HG03139 (cell line): ENCODE data around the gene CFAP299.
"Not testable (repeated sequence)": the region's sequence is repeated elsewhere in the genome, so short reads cannot be mapped to it uniquely, and the experiment has no call there.

Experiments
- ATAC-seq: cut with Tn5 transposase; IDR thresholded peaks from one replicate; pipeline ENCODE4 v1.9.1; 2021; ENCODE audit not compliant: unreplicated experiment

The CFAP299 gene

DNA sequence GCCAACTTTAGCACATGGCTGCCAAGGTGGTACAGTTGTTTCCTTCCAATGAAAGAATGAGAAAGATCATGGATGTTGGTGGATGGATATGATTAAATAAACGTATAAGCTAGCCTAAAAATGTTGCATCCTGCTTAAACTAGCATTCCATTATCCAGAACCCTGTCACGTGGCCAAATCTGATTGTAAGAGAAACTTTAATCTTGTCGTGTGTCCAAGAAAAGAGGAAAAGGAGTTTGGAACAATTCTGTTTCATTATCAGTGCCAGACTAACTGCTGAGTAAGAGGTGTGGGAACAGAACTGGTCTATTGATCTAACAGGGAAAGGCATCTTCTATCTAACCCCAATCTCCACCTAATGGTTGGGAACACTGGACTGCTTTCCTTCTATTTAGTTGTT lies 369.8 kb downstream of the CFAP299 start:
- no peak for ATAC-seq

DNA sequence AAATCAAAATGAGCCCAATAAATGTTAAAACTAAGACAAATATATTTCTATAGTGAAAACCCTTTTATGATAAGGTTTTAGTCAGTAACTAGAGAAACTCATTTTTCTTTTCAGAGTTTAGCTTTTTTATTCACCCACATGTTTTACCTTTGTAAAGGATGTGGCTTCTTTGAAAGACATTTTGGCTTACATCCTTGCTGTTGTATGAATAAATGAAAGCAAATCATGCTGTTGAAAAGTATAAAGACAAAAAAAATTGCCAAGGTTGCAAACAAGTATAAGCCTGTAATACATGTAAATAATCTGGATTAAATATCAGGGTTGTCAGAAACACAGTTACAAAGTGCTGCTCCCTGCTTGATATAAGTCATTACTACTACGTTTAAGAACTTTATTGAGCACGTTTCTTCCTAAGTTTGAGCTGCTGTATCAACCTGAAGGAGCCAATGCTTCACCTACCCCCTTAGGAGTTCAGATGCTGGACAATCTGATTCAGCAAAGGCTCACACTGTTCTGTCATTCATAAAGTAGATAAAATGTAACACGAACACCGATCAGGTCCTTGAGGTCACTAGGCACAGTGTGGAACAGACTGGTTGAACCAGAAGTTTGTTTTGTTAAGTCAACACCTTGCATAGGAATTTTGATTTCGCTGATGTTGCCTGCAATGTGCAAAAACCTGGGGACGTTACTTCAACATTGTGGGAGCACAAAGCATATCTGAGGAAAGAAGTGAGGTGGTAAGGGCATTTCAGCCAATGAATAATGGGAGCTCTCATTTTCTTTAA lies 373.7 kb downstream of the CFAP299 start:
- ATAC-seq = no peak

DNA sequence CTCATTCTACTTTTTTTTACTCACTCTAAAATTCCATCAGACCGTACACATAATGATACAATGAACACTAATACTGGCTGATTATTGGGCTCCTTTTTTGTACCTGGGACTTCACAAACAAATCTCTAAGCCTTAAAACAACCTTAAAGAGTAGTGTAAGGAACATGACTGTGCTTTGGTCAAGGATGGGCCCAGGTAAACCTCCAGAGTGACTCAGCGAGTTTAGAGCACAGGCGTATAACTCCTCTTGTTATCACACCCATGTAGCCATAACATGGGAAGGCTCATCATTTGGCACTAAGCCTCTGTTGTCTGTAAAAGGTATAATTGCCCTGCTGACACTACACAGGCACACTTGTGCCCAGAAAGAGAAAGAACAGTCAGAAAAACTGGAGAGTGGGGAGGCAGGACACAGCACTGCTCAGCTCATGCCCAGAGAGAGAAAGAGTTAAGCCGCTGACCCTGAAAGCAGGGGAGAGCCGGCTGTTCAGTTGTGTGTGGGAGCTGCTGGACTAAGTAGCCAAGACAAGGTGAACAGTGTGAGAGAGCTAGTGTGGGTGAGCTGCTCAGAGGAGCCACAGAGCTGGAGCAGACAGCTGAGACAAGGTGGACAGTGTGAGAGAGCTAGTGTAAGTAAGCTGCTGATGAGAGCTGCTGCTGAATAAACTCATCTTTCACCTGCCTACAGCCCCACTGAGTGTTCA lies 375.4 kb downstream of the CFAP299 start:
- ATAC-seq = no peak

DNA sequence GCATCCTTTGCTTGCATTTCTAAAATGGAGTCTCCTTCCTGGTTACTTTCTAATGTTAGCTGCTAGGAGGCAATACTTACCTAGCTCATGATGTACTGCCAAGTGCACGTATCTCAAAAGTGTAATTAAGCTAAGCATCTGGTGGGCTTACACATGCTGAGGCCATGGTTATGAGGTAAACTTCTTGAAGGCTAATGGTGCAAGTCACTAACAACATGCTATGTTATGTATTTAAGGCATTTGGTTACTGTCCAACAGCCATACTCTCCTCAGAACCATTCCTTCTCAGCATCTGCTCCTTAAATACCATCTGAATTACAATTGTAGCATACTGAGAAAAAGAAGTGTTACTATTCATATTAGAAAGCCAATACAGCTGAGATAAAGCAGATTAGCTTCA lies 376.4 kb downstream of the CFAP299 start:
- no peak for ATAC-seq

DNA sequence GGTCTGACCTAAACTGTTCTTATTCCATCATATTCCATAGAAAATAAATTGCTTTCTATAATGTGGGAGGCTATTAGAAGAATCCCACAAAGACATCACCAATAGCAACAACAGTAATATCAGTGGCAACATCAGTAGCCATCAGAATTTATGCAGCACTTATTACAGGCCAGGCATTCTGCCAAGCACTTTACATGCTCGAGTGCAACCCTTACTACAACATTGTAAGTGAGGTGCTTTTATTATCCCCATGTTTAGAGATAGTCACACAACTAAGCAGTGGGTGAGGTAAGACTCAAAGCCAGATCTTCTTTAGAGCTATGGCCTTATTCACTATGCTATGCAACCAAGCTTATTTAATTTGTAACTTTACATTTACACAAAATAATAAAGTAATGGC lies 377.9 kb downstream of the CFAP299 start:
- ATAC-seq = no peak

DNA sequence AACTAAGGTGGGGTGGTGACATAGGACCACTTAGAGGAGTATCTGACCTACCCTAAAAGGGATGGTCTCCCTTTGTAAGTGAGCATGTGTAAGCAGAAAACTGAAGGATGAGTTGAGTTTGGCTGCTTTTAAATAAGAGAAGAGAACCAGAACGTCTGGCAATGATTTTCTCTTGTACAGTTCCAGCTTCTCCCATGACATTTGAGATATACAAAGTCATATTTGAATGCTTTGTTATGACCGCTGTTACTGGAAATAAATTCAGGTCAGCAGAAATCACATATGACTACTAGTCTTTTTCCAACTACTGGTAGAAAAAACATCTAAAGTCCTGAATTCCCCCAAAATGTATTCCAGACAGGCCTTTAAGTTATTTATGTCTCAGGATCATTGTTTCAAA lies 381.7 kb downstream of the CFAP299 start:
- ATAC-seq = no peak

DNA sequence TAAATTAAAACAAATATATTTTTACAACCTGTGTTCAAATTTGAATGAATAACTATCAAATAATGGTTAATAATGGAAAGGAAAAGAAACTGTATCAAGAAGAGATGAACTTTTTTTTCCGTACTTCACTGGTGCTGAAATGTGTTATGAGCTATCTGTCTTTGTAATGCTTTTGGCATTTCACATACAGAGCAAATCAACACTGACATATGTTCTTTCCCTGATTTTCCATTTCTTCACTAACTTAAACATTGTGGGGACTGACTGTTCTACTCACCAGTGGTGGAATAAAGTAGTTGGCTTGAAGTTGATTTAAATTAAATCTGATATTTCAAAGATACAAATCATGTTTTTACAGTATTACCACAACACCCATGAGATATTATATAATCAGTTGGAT lies 390.9 kb downstream of the CFAP299 start:
- ATAC-seq = no peak

DNA sequence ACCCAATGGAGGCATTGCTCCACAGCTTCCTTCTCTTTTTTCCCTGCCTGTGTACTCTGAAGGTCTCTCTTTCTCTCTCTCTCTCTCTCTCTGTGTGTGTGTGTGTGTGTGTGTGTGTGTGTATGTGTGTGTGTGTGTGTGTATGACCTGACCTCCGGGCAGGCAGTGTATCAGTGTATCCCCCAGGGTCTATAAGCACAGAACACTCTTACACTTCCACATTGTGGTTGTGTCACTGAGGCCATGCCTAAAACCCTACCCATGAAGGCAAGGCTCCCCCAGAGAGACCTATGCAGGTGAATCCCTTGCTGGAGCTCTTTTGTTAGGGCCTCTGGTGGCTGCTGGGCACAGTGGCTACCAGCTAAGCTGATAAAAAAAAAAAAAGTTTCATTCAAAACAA lies 394.6 kb downstream of the CFAP299 start:
- ATAC-seq = no peak

DNA sequence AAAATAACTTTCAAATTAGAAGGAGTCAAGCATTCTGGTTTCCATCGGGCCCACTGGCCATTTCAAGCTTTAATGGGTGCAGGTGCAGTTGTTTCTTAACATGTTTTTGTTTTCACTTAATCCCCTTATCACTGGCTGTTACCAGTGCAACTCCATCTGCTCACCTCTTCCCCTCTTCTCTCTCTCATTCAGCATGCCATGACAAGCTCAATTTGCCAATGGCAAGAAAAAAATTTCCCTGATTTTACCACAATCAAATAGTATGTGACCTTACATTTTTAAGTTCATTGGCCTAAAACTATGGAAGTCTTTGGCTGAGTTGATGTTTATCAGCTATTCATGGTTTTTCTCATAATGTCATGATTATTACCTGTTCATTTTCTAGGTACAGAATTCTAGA lies 395.9 kb downstream of the CFAP299 start:
- no peak for ATAC-seq

DNA sequence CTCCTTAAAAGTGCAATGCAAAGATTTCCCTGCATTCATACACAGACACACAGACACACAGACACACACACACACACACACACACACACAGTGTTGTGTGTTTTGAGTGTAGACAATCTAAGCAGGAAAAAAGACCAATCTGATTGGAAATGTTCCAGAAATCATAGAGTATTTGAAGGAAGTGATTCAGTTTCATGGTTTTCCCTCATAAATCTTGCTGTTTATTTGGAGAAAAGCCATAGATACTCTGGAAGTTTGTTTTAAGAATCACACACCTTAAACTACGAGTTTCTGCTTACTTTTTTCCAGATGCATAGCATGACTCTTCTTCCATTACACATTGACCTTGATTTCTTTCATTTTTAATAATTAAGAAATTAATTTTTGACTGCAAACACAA lies 396.5 kb downstream of the CFAP299 start:
- no peak for ATAC-seq

DNA sequence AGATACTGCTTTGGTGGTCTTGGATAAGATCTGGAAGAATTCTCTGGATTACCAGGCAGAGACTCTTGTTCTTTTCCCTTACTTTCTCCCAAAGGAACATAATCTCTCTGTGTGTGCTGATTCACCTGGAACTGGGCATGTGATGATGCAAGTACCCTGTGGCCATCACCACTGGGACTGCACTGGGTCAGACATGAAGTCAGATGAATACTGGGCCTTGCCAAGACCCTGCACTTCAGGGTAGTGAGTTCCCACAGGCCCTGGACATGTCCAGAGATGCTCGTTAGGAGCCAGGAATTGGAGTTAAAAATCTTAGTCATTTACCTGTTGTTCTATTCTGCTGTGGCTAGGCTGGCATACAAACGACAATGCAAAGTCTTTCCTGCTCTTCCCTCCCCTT lies 404.8 kb downstream of the CFAP299 start:
- no peak for ATAC-seq

DNA sequence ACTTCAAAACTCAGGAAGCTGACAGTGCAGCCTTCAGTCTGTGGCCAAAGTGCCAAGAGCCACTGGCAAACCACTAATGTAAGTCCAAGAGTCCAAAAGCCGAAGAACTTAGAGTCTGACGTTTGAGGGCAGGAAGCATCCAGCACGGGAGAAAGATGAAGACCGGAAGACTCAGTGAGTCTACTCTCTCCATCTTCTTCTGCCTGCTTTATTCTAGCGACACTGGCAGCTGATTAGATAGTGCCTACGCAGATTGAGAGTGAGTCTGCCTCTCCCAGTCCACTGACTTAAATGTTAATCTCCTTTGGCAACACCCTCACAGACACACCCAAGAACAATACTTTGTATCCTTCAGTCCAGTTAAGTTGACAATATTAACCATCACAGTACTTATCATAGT lies 414.0 kb downstream of the CFAP299 start:
- ATAC-seq = not testable (repeated sequence)

DNA sequence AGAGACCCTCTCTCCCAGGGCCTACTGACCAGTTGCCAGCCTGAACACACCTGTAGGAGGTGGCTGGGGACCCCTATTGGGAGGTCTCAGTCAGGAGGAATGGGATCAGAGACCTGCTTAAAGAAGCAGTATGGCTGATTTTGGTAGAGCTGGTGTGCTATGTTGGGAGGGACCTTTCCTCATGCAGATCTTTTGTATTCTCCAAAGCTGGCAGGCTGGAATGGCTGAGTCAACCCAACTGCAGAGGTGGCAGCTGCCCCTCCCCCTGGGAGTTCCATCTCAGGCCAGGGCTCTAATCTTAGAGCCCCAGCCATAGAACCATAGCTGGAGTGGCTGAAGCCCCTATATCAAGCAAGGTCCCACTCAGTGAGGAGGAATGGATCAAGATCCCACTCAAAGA lies 415.7 kb downstream of the CFAP299 start:
- no peak for ATAC-seq

DNA sequence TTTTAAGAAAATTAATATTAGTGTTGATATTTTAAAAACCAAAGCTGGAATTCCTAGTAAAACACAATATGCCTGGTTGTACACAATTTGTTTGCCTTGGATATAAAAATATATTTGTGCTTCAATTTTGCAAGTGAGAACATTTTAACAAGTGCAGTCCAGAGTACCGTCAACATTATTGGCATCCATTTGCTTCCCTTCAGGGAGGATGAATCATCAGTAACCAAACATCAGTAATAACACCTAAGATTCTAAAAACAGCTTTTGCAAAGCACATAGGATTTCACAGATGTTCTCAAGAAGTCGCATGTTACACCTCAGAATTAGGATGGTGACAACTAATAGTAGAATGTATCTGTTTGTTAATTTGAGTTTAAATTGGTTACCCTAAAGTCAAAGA lies 432.4 kb downstream of the CFAP299 start:
- ATAC-seq = no peak

DNA sequence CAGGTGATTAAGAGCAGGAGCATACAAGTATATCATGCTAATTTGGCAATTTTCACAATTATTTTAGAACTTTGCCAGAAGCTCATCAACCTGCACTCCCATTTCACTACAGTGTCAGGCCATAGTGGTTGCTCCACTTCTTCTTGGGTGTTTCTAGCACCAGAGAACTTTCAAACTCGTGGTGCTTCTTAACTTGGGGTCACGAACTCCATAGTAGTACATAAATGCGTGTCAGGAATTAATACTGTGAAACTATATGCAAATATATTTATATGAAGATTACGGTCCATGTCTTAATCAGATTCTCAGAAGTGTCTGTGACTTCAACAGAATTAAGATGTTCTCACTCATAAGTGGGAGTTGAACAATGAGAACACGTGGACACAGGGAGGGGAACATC lies 440.6 kb downstream of the CFAP299 start:
- no peak for ATAC-seq

DNA sequence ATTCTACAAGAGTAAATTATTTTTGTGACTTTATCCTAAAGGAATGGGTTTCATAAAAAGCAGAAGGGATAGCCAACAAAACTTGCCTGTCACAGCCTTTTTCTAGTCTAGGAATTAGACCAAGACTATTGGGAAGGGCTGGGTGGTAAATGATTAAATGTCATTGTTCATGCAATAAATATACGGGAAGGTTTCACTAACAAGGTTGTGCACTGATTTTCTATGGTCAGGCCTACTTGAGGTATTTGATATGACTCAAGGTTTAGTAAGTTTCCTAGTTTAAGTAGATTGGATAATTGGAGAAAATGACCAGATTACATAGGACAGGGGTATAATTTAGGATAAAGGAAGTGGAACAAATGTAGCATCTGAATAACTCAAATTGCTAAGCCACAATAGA lies 445.9 kb downstream of the CFAP299 start:
- ATAC-seq = no peak

DNA sequence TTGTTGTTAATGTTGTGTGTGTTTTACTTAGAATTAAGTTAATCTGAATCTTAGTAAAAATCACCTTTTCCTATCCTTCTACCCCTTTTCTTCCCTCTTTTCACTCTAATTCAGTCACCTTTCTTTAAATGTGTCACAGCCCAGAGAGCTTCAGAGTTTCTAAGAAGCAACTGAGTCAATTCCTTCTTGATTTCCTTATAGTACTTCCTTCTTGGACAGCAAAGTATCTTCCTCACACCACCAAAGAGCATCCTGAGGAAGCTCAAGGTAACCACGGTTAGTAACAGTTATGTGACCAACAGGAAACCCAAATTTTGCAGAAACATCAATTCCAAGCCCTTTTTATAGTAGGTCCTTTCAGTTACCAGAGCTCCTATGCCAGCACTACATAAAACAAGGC lies 451.8 kb downstream of the CFAP299 start:
- no peak for ATAC-seq

DNA sequence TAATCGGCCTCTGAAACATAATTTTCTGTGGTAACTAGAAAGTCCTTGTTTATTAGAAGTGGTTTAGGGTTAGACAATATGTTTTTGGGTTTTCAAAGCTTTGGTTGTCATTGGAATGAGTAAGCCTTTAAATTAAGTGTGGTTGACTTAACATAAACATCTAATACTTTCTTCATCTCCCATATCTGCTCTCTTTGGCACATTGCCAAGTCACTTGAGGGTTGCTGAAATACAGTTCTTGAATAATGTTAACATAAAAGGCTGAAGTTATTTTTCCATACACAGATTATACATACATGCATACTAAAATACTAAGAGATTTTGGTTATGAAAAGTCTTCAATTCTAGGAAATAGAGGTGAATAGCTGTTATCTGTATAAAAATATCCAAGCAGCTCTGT lies 453.3 kb downstream of the CFAP299 start:
- ATAC-seq = no peak

DNA sequence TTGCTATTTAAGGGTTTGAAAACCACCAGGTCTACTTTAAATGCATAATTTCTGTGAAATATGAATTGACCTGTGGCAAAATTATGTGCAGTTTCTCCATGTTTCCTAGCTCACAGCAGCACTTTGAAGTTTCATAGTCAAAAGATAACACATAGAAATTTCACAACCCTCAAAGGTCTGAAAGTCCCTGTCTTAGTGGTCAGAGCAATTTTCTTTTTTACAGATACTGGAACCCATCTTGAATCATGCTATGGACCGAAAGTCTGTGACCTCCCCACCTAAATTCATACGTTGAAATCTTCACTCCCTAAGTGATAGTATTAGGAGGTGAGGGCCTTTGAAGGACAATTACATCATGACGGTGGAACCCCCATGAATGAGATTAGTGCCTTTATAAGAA lies 454.6 kb downstream of the CFAP299 start:
- ATAC-seq = no peak

DNA sequence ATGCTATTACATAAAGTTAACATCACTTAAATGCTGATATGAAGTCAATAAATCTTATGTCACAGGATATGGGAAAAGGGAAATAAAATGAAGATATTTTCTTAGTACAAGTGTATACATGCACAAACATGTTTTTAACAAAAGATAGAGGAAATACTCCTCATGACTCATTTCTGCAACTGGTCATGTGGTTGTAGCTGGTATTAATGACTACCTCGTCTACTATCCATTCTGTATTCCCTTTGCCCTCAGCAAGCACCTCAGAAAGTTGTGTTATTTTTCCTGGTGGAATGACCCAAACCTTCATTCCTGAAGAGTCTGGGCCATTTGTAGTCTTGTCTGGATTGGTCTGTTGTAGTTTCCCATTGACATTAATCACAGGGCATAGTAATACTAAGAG lies 458.1 kb downstream of the CFAP299 start:
- ATAC-seq = not testable (repeated sequence)

DNA sequence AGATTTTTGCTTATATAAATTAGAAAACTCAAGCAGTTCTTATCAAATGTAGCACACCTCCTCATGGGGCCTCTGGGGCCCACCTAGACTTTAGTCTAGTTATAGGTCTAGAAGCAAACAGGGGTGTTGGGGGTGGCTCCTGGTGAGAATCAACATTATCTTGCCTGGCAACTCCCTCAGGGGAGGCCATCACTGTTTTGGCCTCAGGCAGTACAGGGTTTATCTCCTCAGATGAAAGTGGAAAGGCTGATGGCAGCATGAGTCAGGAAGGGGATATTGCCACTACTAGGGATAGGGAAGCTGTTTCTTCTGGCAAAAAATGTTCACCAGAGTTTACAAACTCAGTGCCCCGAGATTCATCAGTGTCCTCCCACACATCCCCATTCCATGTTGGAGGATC lies 462.6 kb downstream of the CFAP299 start:
- no peak for ATAC-seq

DNA sequence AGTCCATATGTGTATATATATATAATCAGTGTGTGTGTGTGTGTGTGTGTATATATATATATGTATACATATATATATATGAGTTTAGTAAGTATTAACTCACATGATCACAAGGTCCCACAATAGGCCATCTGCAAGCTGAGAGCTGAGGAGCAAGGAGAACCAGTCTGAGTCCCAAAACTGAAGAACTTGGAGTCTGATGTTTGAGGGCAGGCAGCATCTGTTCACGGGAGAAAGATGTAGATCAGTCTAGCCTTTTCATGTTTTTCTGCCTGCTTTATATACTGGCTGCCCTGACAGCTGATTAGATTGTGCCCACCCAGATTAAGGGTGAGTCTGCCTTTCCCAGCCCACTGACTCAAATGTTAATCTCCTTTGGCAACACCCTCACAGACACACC lies 465.2 kb downstream of the CFAP299 start:
- ATAC-seq = not testable (repeated sequence)

DNA sequence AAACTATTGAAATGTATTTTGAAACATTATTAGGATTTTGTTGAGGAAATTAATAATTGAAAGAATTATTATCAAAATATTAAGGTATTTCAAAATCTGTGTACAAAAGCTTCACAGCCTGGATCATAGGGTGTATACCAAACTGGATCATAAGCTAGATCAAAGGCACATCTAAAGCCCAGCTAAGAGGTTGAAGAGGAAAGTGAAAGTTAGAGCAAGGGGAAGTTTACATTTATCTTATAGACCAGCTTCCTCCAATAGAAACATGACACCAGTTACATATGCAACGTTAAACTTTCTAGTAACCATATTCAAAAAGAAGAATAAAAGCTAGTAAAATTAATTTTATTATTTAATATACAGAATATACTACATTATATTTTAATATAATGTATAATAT lies 467.8 kb downstream of the CFAP299 start:
- no peak for ATAC-seq
